HEK293T (cell line): Measurements from ENCODE around the gene ZSWIM5.

Source experiments
- BHLHE40 ChIP-seq: fragments of 450-650 bp; IDR thresholded peaks from 2 replicates; pipeline ENCODE4 v1.6.1; 2016; ENCODE audit warnings: mild to moderate bottlenecking, moderate library complexity, borderline replicate concordance
- ELF4 ChIP-seq: fragments of 450-650 bp; IDR thresholded peaks from 2 replicates; pipeline ENCODE4 v1.6.1; 2017; ENCODE audit warnings: antibody characterized with exemption
- FOXK2 ChIP-seq: fragments of 450-650 bp; IDR thresholded peaks from 2 replicates; pipeline ENCODE4 v1.6.1; 2016; ENCODE audit warnings: mild to moderate bottlenecking
- SP1 ChIP-seq: fragments of 450-650 bp; IDR thresholded peaks from 2 replicates; pipeline ENCODE4 v1.6.1; 2017
- SUZ12 ChIP-seq: fragments of 450-650 bp; IDR thresholded peaks from 2 replicates; pipeline ENCODE4 v1.6.1; 2016; ENCODE audit warnings: mild to moderate bottlenecking

- no peak for TF ChIP-seq FOXK2
- TF ChIP-seq BHLHE40: no peak
- TF ChIP-seq SUZ12: no peak
- no peak for TF ChIP-seq ELF4
- no peak for TF ChIP-seq SP1
Measured at GRCh38 chr1:44995467-44996238, 210.8 kb downstream of the ZSWIM5 start.
